H54 (cell line): Measurements from ENCODE around the gene SPO11.

Experiments used
- DNase-seq: peaks from one replicate; pipeline ENCODE4 v3.0.0; 2011; ENCODE audit warnings: low spot score, mixed read lengths; ENCODE audit not compliant: insufficient read length
- FAIRE-seq: peaks from 3 replicates; lab custom pipeline; 2011; peaks lifted over from hg19 to GRCh38; lab: Jason Lieb, UNC
- POLR2A ChIP-seq: IDR thresholded peaks from 2 replicates; pipeline ENCODE4 v1.6.1; 2011; ENCODE audit warnings: low read depth, mild to moderate bottlenecking, low read length

The SPO11 gene

DNA sequence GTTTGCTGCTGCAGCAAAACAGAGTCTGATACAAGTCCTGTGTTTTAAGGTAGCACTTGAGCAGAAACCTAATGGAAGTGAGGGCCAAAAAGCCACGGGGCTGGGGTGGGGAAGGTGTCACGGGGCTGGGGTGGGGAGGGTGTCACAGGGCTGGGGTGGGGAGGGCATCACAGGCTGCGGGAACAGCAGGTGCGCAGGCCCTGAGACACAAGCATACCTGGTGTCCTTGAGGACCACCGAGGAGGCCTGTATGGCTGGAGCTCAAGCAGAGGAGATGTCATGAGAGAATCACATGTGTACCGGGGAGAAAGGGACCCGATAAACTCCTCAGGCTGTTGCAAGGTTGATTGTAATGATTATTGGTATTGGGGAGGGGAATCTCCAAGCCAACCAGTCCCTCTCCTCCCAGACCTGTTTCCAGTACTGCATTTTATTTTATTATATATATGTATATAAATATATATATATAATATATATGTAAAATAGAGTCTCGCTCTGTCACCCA lies 13.6 kb upstream of the SPO11 start:
- no peak for TF ChIP-seq POLR2A
- DNase-seq (no peak), FAIRE-seq (no peak)

DNA sequence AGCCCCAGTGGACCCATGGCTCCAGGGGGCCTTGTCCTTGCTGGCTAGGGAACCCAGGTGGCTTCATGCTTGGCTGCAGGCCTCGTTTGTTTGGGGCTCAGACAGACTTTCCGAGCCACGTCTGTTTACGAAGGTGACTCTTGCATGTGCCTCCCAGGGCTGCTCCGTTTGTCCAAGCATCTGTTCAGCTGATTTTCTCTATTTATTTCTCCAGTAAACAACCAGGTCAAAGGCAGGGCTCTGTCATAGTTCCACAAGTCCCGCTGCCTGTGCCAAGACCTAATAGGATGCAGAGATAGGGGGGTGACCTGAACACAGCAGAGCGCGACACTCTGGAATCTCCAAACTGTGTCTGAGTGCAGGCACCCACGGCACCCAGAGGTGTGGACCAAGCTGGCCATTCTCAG lies 12.8 kb upstream of the SPO11 start:
- DNase-seq (no peak), FAIRE-seq (no peak)
- no peak for TF ChIP-seq POLR2A

DNA sequence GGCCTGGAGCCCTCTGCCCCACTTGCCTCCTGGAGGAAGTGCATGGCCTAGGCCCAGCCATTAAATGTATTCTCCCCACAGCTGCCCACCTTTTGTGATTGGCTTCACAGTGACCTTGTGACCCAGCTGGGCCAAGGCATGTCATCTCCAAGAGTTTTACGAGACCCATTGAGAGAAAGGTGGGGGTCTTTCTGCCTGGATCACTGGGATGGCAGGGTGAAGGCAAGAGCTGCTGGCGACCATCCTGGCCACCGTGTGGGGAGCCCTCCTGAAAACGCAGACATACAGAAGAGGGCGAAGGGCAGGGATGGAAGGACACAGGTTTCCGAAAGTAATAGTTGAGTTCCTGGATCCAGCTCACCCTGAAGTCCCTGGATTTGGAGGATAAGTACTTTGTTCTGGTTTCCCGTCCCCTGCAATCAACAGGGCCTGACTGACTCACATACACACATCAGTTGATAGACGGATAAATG lies 12.3 kb upstream of the SPO11 start:
- DNase-seq (no peak), FAIRE-seq (no peak)
- no peak for TF ChIP-seq POLR2A

- TF ChIP-seq POLR2A: no peak
- no peak for FAIRE-seq
- no peak for DNase-seq
Observed at GRCh38 chr20:57317789-57318371, 11.7 kb upstream of the SPO11 start.

DNA sequence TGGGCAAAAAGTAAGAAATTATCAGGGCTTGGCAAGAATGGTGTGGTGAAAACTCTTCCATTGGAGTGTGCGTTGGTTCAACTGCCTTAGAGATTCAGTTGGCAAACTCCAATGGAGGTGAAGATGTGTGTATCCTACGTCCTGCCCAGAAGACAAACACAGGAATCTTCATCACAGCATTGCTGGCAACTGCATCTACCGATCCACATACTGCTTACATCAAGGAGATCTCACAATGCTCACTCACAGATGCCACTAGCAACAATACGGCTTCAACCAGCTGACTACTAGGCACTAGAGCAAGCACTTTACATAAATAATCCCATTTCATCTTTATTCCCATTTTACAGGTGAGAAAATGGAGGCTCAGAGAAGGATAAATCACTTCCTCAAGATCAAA lies 10.0 kb upstream of the SPO11 start:
- no peak for FAIRE-seq
- no peak for TF ChIP-seq POLR2A
- DNase-seq: no peak

DNA sequence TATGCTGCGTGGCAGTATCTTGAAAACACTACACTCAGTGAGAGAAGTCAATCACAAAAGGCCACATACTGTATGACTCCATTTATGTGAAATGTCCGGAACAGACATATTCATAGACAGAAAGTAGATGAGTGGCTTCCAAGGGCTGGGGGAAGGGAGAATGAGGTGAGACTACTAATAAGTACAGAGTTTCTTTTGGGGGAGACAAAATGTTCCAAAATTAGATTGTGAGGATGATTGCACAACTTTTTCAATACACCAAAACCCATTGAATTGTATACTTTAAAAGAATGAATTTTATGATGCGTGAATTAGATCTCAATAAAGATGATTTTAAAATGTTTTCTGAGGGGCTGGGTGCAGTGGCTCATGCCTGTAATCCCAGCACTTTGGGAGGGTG lies 9.2 kb upstream of the SPO11 start:
- FAIRE-seq: no peak

DNA sequence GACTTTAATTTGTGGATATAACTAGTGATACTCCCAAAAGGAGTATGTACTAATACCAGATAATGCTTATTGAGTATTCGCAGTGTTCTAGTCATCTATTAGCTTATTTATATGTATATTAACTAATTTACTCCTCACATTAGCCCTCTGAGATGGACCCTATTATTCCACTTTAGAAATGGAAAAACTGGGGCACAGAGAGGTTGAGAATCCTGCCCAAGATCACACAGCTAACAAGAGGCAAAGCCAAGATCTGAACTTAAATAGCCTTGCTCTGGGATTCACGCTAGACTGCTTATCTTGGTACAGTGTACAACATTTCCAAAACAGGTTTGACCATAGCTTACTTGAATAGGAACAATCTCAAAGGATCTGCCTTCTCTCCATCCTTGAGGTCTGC lies 8.5 kb upstream of the SPO11 start:
- FAIRE-seq: no peak
- DNase-seq: no peak

More for the DNA sequence above, 9.2 kb upstream of the SPO11 start:
- no peak for TF ChIP-seq POLR2A
- no peak for DNase-seq

DNA sequence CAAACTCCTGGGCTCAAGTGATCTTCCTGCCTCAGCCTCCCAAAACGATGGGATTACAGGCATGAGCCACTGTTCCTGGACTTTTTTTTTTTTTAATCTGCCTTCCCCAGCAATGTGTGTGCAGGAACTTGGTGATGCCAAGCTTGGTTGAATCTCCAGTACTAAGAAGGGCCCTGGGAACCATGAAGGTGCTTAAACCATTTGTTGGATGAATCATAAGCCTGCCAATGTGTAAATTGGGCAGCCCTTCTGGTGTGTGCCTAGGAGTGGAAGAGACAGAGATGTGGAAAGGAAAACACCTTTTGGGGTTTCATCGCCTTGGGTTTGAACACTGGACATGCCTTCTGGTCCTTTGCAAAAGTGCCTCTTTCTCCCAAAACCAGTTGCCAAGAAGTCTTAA lies 7.1 kb upstream of the SPO11 start:
- no peak for TF ChIP-seq POLR2A
- DNase-seq (no peak), FAIRE-seq (no peak)

More for the DNA sequence above, 8.5 kb upstream of the SPO11 start:
- no peak for TF ChIP-seq POLR2A

DNA sequence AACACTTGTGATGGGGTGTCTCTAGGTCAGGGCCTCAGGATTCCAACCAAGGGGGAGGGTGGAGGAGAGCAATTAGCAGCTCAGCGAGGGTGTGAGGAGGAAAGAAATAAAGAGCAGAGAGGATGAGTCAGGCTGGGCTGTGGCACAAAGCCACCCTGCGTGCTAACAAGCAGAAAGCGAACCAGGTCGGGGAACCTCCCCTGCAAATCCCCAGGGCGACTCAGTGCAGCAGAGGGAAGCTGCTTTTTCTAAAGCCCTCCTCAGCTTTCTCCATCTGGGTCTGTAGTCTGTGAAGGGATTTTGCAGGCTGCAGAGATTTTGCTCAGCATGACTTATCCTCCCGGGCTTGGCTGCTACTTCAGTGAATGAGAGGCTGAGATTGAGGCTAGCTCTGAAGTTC lies 6.6 kb upstream of the SPO11 start:
- DNase-seq: no peak
- no peak for FAIRE-seq
- no peak for TF ChIP-seq POLR2A

DNA sequence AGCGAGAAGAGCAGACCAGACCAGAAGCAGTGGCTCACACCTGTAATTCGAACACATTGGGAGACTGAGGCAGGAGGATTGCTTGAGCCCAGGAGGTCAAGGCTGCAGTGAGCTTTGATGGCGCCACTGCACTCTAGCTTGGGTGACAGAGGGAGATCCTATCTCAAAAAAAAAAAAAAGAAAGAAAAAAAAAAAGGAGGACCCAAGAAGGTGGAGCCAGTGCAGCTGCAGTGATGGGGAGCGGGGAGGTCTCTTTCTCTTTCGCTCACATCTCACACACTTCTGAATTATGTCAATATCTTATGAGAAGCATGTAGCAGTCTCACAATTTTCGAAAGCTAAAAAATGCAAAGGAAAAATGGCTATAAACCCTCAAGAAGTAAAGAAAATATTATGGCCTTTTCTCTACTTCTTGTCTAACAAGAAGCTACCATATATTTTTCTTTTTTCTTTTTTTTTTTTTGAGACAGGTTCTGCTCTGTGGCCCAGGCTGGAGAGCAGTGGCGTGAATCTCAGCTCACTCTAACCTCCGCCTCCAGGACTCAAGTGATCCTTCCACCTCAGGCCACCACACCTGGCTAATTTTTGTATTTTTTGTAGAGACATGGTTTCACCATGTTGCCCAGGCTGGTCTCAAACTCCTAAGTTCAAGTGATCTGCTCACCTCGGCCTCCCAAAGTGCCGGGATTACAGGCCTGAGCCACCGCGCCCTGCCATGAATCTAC lies 3.8 kb upstream of the SPO11 start:
- no peak for TF ChIP-seq POLR2A
- DNase-seq (no peak), FAIRE-seq (no peak)

- TF ChIP-seq POLR2A: no peak
- no peak for DNase-seq
Observed at GRCh38 chr20:57326667-57327455, 2.7 kb upstream of the SPO11 start.

GRCh38 chr20:57327820-57328219 lies 1.8 kb upstream of the SPO11 start:
- FAIRE-seq (no peak), DNase-seq (no peak)
- no peak for TF ChIP-seq POLR2A

More at GRCh38 chr20:57326667-57327455, 2.7 kb upstream of the SPO11 start:
- FAIRE-seq: no peak

DNA sequence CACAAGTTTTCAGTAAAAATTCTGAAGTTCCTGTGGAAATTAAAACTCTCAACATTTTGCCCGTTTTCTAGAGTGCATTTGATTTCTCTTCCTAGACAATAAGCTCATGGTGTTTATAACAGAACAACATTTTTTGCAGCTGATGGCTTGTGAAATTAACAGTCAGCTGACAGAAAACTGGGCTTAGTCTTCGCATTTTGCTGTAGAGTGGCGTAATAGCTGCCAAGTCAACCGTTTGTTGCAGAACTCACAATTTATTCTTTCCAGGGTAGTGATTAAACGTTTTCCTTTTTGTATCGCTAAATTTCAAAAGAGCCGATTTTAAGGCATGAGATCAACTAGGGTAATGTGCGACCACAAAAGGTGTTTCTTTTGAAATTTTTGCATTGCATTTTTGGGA lies 1.4 kb downstream of the SPO11 start:
- no peak for FAIRE-seq
- TF ChIP-seq POLR2A: no peak
- no peak for DNase-seq
